H1 (cell line): ENCODE data around the gene ATP5F1A. TPM values are rescaled to one million over a fixed set of nuclear protein-coding genes. Genes with fewer than 3 reads are reported as not detected.
A peak's percentile ranks its signal among the peaks of the same experiment; 100 is the strongest.

Experiments
- BRCA1 ChIP-seq: IDR thresholded peaks from 2 replicates; pipeline ENCODE4 v1.6.1; 2012; ENCODE audit warnings: low read depth, low read length, improper control_type of control experiment
- CBX5 ChIP-seq: fragments of 300-800, 300-1000 bp; sonication (generic); IDR thresholded peaks from 2 replicates; pipeline ENCODE4 v1.7.1; 2016; ENCODE audit warnings: antibody characterized with exemption, low read length, low read depth
- CEBPB ChIP-seq: IDR thresholded peaks from 2 replicates; pipeline ENCODE4 v1.6.1; 2012; ENCODE audit warnings: low read depth, low read length
- E2F6 ChIP-seq: IDR thresholded peaks from 2 replicates; pipeline ENCODE4 v1.6.1; 2012; ENCODE audit warnings: inconsistent platforms
- EGR1 ChIP-seq: IDR thresholded peaks from 2 replicates; pipeline ENCODE4 v1.6.1; 2011; ENCODE audit warnings: low read depth, low read length, borderline replicate concordance
- EZH2 ChIP-seq: fragments of 200-600 bp; sonication (generic); IDR thresholded peaks from 2 replicates; pipeline ENCODE4 v1.7.1; 2012; ENCODE audit warnings: low read depth, mild to moderate bottlenecking, moderate library complexity, low read length, inconsistent platforms; ENCODE audit not compliant: severe bottlenecking
- GABPA ChIP-seq: IDR thresholded peaks from 2 replicates; pipeline ENCODE4 v1.6.1; 2011; ENCODE audit warnings: mild to moderate bottlenecking, low read length, moderate library complexity, borderline replicate concordance; ENCODE audit not compliant: insufficient read depth
- HDAC6 ChIP-seq: IDR thresholded peaks from one replicate; pipeline ENCODE4 v1.7.1; 2012; ENCODE audit warnings: low read depth, mild to moderate bottlenecking, inconsistent platforms, low read length, moderate library complexity
- KDM1A ChIP-seq: fragments of 200-600, 300-600 bp; sonication (generic); IDR thresholded peaks from 2 replicates; pipeline ENCODE4 v1.7.1; 2016; ENCODE audit warnings: mild to moderate bottlenecking, low read length, borderline replicate concordance
- KDM5A ChIP-seq: fragments of 200-600 bp; IDR thresholded peaks from 2 replicates; pipeline ENCODE4 v1.7.1; 2012; ENCODE audit warnings: mild to moderate bottlenecking, low read length, inconsistent platforms, mixed read lengths
- MAFK ChIP-seq: IDR thresholded peaks from 2 replicates; pipeline ENCODE4 v1.6.1; 2012; ENCODE audit warnings: low read depth, mild to moderate bottlenecking, improper control_type of control experiment, low read length
- NANOG ChIP-seq: IDR thresholded peaks from 2 replicates; pipeline ENCODE4 v1.6.1; 2011; ENCODE audit warnings: low read length, low read depth, mild to moderate bottlenecking, inconsistent platforms; ENCODE audit not compliant: insufficient read depth, poor library complexity, severe bottlenecking
- PHF8 ChIP-seq: fragments of 200-600 bp; sonication (generic); conservative IDR thresholded peaks from 2 replicates; pipeline ENCODE4 v1.7.1; 2012; ENCODE audit warnings: low read depth, mild to moderate bottlenecking, inconsistent platforms, low read length, moderate library complexity
- POU5F1 ChIP-seq: IDR thresholded peaks from 2 replicates; pipeline ENCODE4 v1.6.1; 2011; ENCODE audit warnings: low read depth, mild to moderate bottlenecking, low read length, moderate library complexity
- RBBP5 ChIP-seq: IDR thresholded peaks from 2 replicates; pipeline ENCODE4 v1.7.1; 2012; ENCODE audit warnings: low read depth, mild to moderate bottlenecking, inconsistent platforms, low read length, moderate library complexity, borderline replicate concordance
- RXRA ChIP-seq: IDR thresholded peaks from 2 replicates; pipeline ENCODE4 v1.6.1; 2011; ENCODE audit warnings: low read depth, mild to moderate bottlenecking, low read length, moderate library complexity; ENCODE audit not compliant: insufficient read depth
- SAP30 ChIP-seq: fragments of 300-600 bp; sonication (generic); IDR thresholded peaks from 2 replicates; pipeline ENCODE4 v1.7.1; 2012; ENCODE audit warnings: low read length, moderate library complexity, mild to moderate bottlenecking, inconsistent platforms; ENCODE audit not compliant: insufficient read depth, insufficient replicate concordance
- SUZ12 ChIP-seq: fragments of 200-600 bp; sonication (generic); IDR thresholded peaks from 2 replicates; pipeline ENCODE4 v1.6.1; 2012; ENCODE audit warnings: mild to moderate bottlenecking, inconsistent platforms, low read length, moderate library complexity, mixed read lengths
- TAF1 ChIP-seq: IDR thresholded peaks from 2 replicates; pipeline ENCODE4 v1.6.1; 2011; ENCODE audit warnings: mild to moderate bottlenecking, low read depth, low read length
- TBP ChIP-seq: IDR thresholded peaks from 2 replicates; pipeline ENCODE4 v1.6.1; 2011; ENCODE audit warnings: low read depth, low read length, improper control_type of control experiment
- TCF12 ChIP-seq: IDR thresholded peaks from 2 replicates; pipeline ENCODE4 v1.6.1; 2011; ENCODE audit warnings: low read depth, mild to moderate bottlenecking, low read length
- USF2 ChIP-seq: IDR thresholded peaks from 2 replicates; pipeline ENCODE4 v1.6.1; 2011; ENCODE audit warnings: low read length, improper control_type of control experiment
- ZNF274 ChIP-seq: IDR thresholded peaks from 2 replicates; pipeline ENCODE4 v1.7.0; 2012; ENCODE audit warnings: low read length, borderline replicate concordance; ENCODE audit errors: extremely low read depth
- polyA plus RNA-seq, 7 experiments: library from polyadenylated mRNA; depleted of rRNA in 3 of 7; stranded (reverse) in 5 of 7; unstranded in 2 of 7; fragments of >200 nt in 5 of 7; fragments of 200-250 nt in 2 of 7; gene quantifications; 1 replicate in 5 of 7; 2 replicates in 1 of 7; 4 replicates in 1 of 7; pipeline versions ENCODE4 v1.2.1 to v1.2.3, GENCODE V29; 2011 to 2013; ENCODE audit warnings: missing spikeins in 2 of 7, mixed read lengths in 2 of 7
- total RNA-seq: library from RNA; stranded (reverse); fragmentation: NEBNext Ultra II Directional; extraction: Animal tissue kit (Norgen Biotek cat#: 25700); gene quantifications from 2 replicates; pipeline ENCODE4 v1.2.1, GENCODE V29; 2021

The ATP5F1A gene
- total and polyA plus RNA-seq, 2 of the 8 experiments (the other 6 are each of a cell fraction or from before 2014, with no cell fraction given) = 685 to 970 TPM

- TF ChIP-seq TBP = 0 out of 2 replicates have a peak, but pooled peaks have one; percentile 49
- TF ChIP-seq NANOG = no peak
- TF ChIP-seq EZH2 = no peak
- no peak for TF ChIP-seq TCF12
- no peak for TF ChIP-seq GABPA
- TF ChIP-seq POU5F1 = no peak
- TF ChIP-seq PHF8 = no peak
- peak; percentile 22; the same call in 1 of the 2 replicates for TF ChIP-seq E2F6
- TF ChIP-seq RBBP5 = no peak
- TF ChIP-seq CEBPB = no peak
- no peak for TF ChIP-seq HDAC6
- 0 out of 2 replicates have a peak, but pooled peaks have one; percentile 14 for TF ChIP-seq KDM1A
- TF ChIP-seq TAF1 = no peak
- TF ChIP-seq MAFK = no peak
- TF ChIP-seq RXRA = no peak
- TF ChIP-seq EGR1 = no peak
- no peak for TF ChIP-seq KDM5A
- peak; percentile 48; the same call in 1 of the 2 replicates for TF ChIP-seq SUZ12
- no peak for TF ChIP-seq ZNF274
- TF ChIP-seq BRCA1 = no peak
- no peak for TF ChIP-seq CBX5
- no peak for TF ChIP-seq USF2
- TF ChIP-seq SAP30 = no peak
These were observed 25.7 kb downstream of the ATP5F1A start (continued) for GRCh38 chr18:46072376-46072867.
